Measurements from ENCODE around the gene ZNF776.

DNA sequence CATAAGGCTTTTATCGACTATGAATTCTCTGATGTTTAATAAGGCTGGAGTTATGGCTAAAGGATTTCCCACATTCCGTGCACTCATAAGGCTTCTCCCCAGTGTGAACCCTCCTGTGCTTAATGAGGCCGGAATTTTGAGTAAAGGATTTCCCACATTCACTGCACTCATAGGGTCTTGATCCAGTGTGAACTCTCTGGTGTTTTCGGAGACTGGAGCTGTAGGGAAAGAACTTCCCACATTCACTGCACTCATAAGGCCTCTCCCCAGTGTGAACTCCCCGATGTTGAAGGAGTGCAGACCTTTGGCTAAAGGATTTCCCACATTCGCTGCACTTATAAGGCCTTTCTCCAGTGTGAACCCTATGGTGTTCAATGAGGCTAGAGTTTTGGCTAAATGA, 45.0 kb upstream of the ZNF776 start:
- TF ChIP-seq GATA3 (IDR thresholded peaks at IDR 0.05; ENCODE audit: low read depth, low read length) (no peak), GATA2 (IDR thresholded peaks at IDR 0.05; ENCODE audit: low read depth, low read length) (no peak)

Data from SH-SY5Y (cell line).